ENCODE results near the gene SEC61A1.

Gene SEC61A1

GRCh38 chr3:128060473-128061381 is 8.5 kb downstream of the SEC61A1 start:
- DNase-seq, result no peak

- DNase-seq, result no peak
These were observed 10.0 kb downstream of the SEC61A1 start for GRCh38 chr3:128062033-128062745.

GRCh38 chr3:128063865-128064264 is 11.6 kb downstream of the SEC61A1 start:
- no peak for DNase-seq

GRCh38 chr3:128064962-128065361 is 12.7 kb downstream of the SEC61A1 start:
- DNase-seq, result no peak

- no peak for DNase-seq
These were observed 13.9 kb downstream of the SEC61A1 start for GRCh38 chr3:128066114-128066513.

GRCh38 chr3:128066676-128067075 is 14.4 kb downstream of the SEC61A1 start:
- no peak for DNase-seq

GRCh38 chr3:128067489-128067888 is 15.3 kb downstream of the SEC61A1 start:
- DNase-seq, result no peak

GRCh38 chr3:128068156-128068620 is 16.0 kb downstream of the SEC61A1 start:
- DNase-seq, result peak; percentile 78

GRCh38 chr3:128069271-128069670 is 17.0 kb downstream of the SEC61A1 start:
- no peak for DNase-seq

GRCh38 chr3:128070898-128071591 is 18.8 kb downstream of the SEC61A1 start:
- DNase-seq, result no peak

GRCh38 chr3:128071771-128072453 is 19.7 kb downstream of the SEC61A1 start:
- no peak for DNase-seq

GRCh38 chr3:128072454-128073184 is 20.4 kb downstream of the SEC61A1 start:
- no peak for DNase-seq

GRCh38 chr3:128073185-128073725 is 21.0 kb downstream of the SEC61A1 start:
- no peak for DNase-seq

GRCh38 chr3:128073807-128074206 is 21.6 kb downstream of the SEC61A1 start:
- DNase-seq, result no peak

GRCh38 chr3:128074851-128075521 is 22.7 kb downstream of the SEC61A1 start:
- DNase-seq, result no peak

GRCh38 chr3:128075522-128076482 is 23.6 kb downstream of the SEC61A1 start:
- peak; percentile 87 for DNase-seq

- peak; percentile 84 for DNase-seq
These were observed 24.4 kb downstream of the SEC61A1 start for GRCh38 chr3:128076483-128077201.

- DNase-seq, result peak; percentile 64
These were observed 25.0 kb downstream of the SEC61A1 start for GRCh38 chr3:128077202-128077624.

GRCh38 chr3:128077665-128078064 is 25.4 kb downstream of the SEC61A1 start:
- DNase-seq, result peak; percentile 22
